NCI-H82 treated with DMSO at 0.1 percent for 48 hours (cell line): Measurements from ENCODE around the gene RETREG1.
A peak's percentile ranks its signal among the peaks of the same experiment; 100 is the strongest.
"Not testable (repeated sequence)": the region's sequence is repeated elsewhere in the genome, so short reads cannot be mapped to it uniquely, and the experiment has no call there.

ENCODE experiments used
- DNase-seq: peaks from one replicate; lab custom pipeline; 2025; ENCODE audit not compliant: unreplicated experiment; lab: John Stamatoyannopoulos, UW

The RETREG1 gene

DNA sequence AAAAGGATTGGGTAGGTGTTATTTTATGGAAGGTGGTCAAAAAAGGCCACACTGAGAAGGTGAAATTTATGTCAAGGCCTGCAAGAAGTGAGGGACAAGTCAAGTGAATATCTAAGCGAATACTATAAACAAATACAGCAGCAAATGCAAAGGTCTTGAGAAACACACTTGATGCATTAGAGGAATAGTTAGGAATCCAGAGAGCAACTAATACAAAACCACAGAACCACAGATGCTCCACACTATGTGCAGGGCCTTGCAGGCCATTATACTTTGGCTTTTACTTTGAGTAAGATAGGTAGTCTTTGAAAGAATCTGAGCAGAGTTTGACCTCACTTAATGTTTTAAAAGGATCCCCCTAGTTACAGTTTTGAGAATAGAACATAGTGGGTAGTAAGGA is 155.8 kb downstream of the RETREG1 start:
- DNase-seq: no peak

DNA sequence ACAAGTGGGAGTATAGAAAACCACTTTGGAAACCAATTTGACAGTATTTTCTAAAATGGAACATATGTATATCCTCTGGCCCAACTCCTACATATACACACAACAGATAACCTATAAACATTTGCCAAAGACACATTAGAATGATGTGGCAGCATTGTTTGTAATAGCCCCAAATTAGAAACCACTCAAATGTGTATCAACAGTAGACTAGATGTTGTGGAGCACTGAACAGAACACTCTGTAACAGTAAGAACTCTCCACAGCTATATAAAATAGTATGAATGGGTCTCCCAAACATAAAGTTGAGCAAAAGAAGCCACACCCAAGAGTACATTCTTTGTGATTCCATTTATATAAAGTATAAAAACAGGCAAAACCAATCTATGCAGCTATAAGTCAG is 157.3 kb downstream of the RETREG1 start:
- DNase-seq: no peak

DNA sequence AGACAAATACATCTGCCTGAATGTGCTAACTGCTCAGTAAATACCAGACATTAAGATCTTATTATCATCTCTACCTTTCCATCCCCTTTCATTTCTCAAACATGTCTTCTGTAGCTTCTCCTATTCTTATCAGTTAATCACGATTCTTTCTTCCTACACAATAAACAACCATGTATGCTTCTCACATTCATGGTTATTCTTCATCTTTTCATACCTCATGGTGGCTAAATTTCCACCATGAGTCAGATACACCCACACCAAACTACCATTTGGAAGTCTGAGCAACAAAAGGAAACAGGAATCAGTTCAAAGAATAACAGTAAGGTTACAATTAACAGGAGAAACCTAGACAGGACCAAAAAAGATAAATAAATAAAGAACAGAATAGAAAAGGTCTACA is 158.9 kb downstream of the RETREG1 start:
- no peak for DNase-seq

DNA sequence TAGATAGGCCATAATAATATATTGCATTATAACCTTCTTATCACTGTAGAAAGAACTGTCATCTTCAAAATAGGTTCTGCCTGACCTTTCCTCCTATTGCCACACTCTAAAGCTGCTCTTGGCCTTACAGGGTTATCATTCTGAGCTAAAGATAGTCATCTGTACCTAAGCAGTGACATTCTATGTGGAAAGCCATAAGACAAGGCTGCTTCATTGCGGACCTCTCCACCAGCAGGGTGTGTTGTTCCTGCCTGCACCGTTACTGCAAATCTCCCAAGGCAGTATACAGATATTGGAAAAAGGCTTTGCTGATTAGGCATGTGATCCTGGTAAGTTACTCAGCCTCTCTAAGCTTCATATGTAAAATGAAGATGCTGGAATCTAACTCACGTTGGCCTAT is 159.3 kb downstream of the RETREG1 start:
- no peak for DNase-seq

DNA sequence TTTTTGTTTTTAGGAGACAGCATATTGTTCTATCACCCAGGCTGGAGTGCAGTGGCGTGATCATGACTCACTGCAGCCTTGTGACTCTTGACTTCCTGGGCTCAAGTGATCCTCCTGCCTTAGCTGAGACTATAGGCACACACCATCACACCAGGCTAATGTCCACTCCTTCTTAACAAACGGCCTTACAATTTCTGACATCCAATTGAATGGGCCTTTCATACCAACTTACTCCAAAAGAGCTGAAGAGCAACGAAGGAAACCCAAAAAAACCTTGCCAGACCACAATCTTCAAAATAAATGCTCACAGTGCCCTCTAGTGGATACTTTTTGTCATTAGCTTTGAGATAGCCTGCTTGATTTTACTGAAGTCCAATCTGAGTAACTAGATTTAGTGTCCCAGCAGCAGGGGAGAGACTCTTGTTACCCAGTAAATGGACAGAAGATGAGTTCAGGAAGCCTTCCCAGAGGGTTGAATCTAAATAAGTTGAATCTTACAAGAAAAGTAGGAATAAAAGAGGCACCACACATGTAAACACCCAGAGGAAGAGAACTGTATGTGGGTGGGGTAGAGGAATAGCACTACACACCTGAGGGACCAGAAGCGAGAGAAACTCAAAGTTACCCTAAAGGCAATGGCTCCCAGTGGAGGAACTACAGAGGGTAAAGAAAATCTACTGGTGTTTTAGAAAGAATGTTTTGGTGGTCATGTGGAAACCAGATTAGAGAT is 160.5 kb downstream of the RETREG1 start:
- peak; percentile 36 for DNase-seq

DNA sequence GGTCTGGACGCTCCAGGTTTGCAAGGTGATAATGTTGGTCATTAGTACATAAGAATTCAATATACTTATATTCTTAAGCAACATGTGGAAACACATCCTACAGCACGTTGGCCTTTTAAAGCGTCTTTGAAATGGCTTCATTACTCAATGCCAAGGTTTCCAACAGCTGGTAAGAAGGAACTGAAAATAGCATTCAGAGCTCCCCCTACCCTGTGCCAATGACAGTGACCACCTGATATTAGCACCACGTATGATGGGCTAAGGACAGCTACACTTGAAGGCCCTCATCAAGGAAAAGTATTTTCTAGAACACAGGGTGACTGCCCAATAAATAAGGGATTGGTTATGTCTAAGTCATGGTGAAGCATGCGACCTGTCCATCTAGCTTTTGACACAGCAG is 161.1 kb downstream of the RETREG1 start:
- DNase-seq: no peak

DNA sequence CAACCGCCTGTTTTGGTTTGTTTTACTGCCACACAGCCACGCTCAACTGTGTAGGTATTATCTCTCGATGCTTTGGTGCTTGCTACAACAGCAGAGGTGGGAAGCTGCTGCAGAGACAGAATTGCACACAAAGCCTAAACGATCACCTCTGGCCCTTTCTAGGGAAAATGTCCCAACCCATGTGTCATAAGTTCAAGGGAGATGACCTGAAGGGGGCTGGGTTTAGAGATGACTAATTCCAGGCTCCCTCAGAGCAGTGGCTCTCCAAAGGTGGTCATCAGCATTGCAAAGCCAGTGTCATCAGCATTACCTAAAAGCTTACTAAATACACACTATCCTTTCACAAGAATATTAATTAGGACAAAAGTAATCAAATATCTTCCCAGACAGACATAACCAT is 162.1 kb downstream of the RETREG1 start:
- DNase-seq: no peak

DNA sequence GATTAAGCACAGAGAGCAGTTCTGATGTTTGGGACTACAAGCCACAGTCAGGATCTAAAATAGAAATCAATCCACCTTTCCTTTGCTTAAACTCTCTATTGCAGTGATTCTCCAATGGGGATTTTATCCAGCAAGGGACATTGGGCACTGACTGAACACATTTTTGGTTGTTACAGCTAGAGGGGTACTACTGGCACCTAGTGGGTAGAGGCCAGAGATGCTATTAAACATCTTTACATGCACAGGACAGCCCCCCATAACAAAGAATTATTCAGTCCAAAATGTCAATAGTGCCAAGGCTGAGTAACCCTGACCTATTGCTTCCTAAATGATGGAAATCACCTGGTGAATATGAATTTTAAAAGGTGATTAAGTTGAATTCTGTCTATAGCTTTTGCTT is 163.2 kb downstream of the RETREG1 start:
- no peak for DNase-seq

DNA sequence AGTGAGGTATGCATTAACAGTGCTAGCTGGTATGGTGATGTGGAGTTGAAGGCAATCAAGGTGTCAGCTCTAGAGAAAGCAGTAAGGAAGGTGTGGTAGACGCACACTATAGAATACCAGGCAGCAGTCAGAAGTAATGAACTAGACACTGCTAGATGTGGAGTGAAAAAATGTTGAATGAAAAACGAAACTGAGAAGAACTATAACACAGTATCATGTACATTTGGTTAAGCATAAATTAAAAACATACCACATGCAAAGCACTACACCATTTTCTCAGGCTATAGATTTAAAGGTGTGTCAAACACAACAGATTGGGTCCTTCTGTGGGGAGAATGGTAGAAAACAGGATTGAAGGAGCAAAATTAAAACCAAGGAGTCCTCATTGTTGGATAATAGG is 166.6 kb downstream of the RETREG1 start:
- DNase-seq: no peak

DNA sequence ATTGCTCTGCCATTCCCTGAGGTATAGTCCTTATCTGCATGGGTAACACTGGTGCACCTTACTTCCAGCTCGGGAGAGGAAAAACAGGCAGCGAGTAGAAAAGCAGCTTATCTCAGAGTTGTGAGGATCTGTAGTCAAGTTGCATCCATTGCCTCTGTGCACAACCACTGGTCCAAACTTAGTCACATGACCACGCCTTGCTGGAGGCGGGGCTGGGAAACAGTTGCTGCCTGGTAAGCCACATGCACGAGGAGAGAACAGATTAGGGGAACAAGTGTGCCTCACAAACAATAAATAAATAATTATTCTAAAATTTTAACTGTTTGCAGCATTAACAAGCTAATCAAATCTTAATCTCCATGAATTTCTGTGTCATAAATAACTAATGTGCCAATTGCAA is 169.8 kb downstream of the RETREG1 start:
- peak; percentile 44 for DNase-seq

DNA sequence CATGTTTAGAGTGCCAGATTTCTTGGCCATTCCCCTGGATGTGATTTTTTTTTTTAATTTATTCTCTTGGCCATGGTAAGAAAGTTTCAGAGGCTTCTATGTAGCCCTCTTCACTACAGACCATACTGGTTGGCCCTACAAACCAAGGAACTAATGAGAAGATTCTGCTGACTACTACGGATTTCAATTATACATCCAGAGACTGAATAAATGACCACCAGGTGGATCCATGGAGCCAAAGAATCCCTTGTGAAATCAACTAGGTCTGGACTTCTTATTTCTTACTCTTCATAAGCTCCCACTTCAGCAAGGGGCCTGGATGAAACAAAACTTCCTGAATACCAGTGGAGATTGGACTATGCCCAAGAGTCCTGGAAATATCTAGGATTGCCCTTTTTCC is 178.8 kb downstream of the RETREG1 start:
- DNase-seq: no peak

DNA sequence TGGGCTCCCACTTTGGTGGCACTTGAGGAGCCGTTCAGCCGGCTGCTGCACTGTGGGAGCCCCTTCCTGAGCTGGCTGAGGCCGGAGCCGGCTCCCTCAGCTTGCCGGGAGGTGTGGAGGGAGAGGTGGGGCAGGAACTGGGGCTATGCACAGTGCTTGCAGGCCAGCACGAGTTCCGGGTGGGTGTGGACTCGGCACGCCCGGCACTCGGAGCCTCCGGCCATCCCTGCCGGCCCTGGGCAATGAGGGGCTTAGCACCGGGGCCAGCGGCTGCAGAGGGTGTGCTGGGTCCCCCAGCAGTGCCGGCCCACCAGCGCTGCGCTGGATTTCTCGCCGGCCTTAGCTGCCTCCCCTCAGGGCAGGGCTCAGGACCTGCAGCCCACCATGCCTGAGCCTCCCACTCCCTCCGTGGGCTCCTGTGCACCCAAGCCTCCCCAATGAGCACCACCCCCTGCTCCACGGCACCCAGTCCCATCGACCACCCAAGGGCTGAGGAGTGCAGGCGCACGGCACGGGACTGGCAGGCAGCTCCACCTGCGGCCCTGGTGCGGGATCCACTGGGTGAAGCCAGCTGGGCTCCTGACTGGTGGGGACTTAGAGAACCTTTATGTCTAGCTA is 180.6 kb downstream of the RETREG1 start:
- DNase-seq: not testable (repeated sequence)

DNA sequence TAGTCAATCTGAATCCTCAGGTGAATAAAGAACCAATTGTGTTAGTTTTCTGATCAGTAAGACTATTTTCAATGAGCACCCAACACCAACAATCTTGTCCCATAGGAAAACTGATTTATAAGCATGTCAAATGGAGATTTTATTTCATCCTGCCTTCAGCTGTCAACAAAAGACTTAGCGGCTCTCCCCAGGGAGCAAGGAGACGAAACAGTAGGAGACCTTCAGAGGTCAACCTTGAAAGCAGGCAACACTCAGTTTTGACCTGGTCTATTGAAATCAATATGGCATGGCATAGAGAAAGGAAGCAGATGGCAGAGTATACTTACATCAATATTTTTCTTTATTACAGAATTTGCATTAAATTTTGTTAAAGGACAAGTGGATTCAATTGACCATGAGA is 185.3 kb downstream of the RETREG1 start:
- DNase-seq: no peak

DNA sequence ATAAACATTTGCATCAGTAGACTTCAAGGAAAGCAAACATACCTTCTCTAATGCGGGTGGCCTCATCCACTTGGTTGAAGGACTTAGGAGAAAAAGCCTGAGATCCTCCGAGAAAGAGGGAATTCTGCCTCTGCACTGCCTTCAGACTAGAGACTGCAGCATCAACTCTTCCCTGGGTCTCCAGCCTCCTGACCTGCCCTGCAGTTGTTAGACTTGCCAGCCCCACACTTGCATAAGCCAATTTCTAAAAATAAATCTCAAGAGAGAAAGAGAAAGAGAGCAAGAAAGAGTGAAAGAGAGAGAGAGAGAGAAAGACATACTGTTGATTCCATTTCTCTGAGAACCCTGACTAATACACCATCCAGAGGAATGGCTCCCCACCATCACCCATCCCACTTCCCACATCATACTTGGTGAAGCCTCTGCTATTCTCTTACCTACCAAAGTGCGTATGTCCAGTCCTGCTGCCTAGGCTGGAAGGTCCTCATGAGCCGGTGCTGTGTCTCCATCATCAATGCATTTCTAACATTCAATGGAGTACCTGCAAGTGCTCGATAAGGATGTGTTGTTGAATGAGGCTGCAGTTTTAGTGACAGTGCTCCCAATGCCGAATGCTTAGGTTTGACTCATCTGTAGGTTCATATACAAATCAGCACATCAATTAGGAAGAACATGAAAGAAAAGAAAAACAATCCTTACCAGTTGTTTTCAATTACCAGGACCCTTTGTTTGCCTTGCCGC is 186.3 kb downstream of the RETREG1 start:
- no peak for DNase-seq

DNA sequence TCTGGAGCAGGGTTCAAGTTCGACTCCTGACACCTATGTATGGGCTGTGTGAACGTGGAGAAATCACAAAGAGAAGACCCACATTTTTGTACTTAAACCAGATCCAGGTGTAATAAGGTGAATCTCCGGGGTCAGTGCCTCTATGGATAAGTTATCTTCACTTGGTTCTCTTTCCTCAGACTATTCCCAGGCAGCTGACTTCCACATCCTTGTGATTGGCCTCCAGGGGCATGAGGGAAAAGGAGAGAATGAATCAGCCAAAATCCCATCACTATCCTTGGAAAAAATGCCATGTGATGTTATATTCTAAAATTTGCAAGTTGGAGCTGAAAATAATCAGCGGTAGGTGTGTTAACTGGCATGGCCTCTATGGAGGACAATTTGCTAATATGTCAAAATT is 188.4 kb downstream of the RETREG1 start:
- no peak for DNase-seq

DNA sequence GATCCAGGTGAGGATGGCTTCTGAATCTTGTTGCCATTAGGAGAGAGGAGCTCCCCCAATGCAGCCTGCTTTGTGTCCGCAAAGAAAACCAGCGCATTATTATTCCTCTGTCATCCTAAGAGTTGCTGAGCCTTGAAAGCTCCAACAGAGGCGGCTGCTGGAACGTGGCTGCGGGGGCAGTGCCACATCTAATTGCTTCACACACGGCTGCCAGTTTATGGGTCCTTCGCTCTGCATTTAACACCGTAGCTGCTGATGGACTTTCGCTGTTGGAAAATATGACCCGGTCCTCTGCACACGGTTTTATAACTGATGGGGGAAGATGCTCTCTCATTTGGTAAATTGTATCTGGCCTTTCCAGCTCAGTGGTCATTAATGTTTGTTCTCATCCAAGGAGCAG is 189.2 kb downstream of the RETREG1 start:
- no peak for DNase-seq
